K562 (cell line): Measurements from ENCODE around the gene U2SURP. TPM values are rescaled to one million over a fixed set of nuclear protein-coding genes. Genes with fewer than 3 reads are reported as not detected.

Experiments
- CHD2 ChIP-seq: IDR thresholded peaks from 2 replicates; pipeline ENCODE4 v1.6.1; 2011; ENCODE audit warnings: low read depth, low read length
- CHD4 ChIP-seq: fragments of 200-600 bp; sonication (generic); IDR thresholded peaks from 3 replicates; pipeline ENCODE4 v1.6.1; 2012; ENCODE audit warnings: low read depth, mild to moderate bottlenecking, mixed read lengths, low read length, inconsistent platforms; ENCODE audit not compliant: insufficient read depth, insufficient replicate concordance, poor library complexity, severe bottlenecking
- ETV6 ChIP-seq, 3 experiments: fragments of 150-350 bp in 1 of 3; sonication (generic) in 1 of 3; formaldehyde crosslinking in 1 of 3; IDR thresholded peaks; 2 replicates each; pipeline versions ENCODE4 v1.6.1 to v1.8.0; 2014 to 2022; ENCODE audit warnings: borderline replicate concordance in 2 of 3, low read depth in 2 of 3, antibody characterized with exemption in 1 of 3, low read length in 1 of 3, mild to moderate bottlenecking in 1 of 3, missing genetic modification reagents in 1 of 3
- KDM2B ChIP-seq: fragments of 250-450 bp; sonication (Bioruptor Pico); IDR thresholded peaks from 2 replicates; pipeline ENCODE4 v1.8.0; 2021; ENCODE audit warnings: mild to moderate bottlenecking, moderate library complexity
- MIER1 ChIP-seq: fragments of 450-650 bp; IDR thresholded peaks from 2 replicates; pipeline ENCODE4 v1.6.1; 2016; ENCODE audit warnings: antibody characterized with exemption, mild to moderate bottlenecking, low read depth
- MLX ChIP-seq, 2 experiments: fragments of 450-650 bp in 1 of 2; sonication (generic) in 1 of 2; formaldehyde crosslinking; conservative IDR thresholded peaks; 2 replicates each; pipeline versions ENCODE4 v1.4.0 to v1.8.1; 2020 to 2022; ENCODE audit warnings: mild to moderate bottlenecking in 1 of 2, missing genetic modification reagents in 1 of 2
- NRF1 ChIP-seq, 2 experiments: fragments of 450-650 bp; IDR thresholded peaks in 1 of 2; conservative IDR thresholded peaks in 1 of 2; 2 replicates each; pipeline ENCODE4 v1.6.1; 2014; ENCODE audit warnings: mild to moderate bottlenecking in 2 of 2
- PBX2 ChIP-seq, 2 experiments: IDR thresholded peaks in 1 of 2; conservative IDR thresholded peaks in 1 of 2; 2 replicates each; pipeline ENCODE4 v1.6.1; 2016; ENCODE audit warnings: low read depth in 2 of 2, mild to moderate bottlenecking in 1 of 2, missing compliant biosample characterization in 1 of 2, missing genetic modification characterization in 1 of 2, moderate library complexity in 1 of 2
- PPARD ChIP-seq: fragments of 250-450 bp; sonication (Bioruptor Pico); IDR thresholded peaks from 2 replicates; pipeline ENCODE4 v1.8.0; 2022; ENCODE audit warnings: inconsistent platforms, mild to moderate bottlenecking, moderate library complexity
- RBM22 ChIP-seq: fragments of 200-400 bp; formaldehyde crosslinking; IDR thresholded peaks from 2 replicates; pipeline ENCODE4 v1.6.1; 2018; ENCODE audit warnings: low read length, low read depth; ENCODE audit not compliant: poor library complexity, severe bottlenecking
- SMARCA4 ChIP-seq: fragments of 450-650 bp; IDR thresholded peaks from 2 replicates; pipeline ENCODE4 v1.6.1; 2016
- SMARCA5 ChIP-seq: fragments of 450-650 bp; IDR thresholded peaks from 2 replicates; pipeline ENCODE4 v1.6.1; 2016
- SMARCC2 ChIP-seq: fragments of 450-650 bp; IDR thresholded peaks from 2 replicates; pipeline ENCODE4 v1.6.1; 2017; ENCODE audit warnings: antibody characterized with exemption, moderate library complexity, mild to moderate bottlenecking, low read depth
- SP1 ChIP-seq: sonication (generic); formaldehyde crosslinking; IDR thresholded peaks from 2 replicates; pipeline ENCODE4 v1.8.1; 2022; ENCODE audit warnings: mild to moderate bottlenecking, missing genetic modification reagents
- XRCC5 ChIP-seq: fragments of 200-400 bp; formaldehyde crosslinking; IDR thresholded peaks from 2 replicates; pipeline ENCODE4 v1.6.1; 2017; ENCODE audit warnings: low read depth, mild to moderate bottlenecking, low read length
- ZNF121 ChIP-seq: sonication (generic); formaldehyde crosslinking; conservative IDR thresholded peaks from 2 replicates; pipeline ENCODE4 v1.8.0; 2022; ENCODE audit warnings: missing genetic modification reagents
- ZNF146 ChIP-seq: IDR thresholded peaks from one replicate; pipeline ENCODE4 v1.6.1; 2018; ENCODE audit warnings: missing compliant biosample characterization; ENCODE audit not compliant: unreplicated experiment
- ZNF395 ChIP-seq: fragments of 200-800 bp; sonication (Bioruptor generic); IDR thresholded peaks from 2 replicates; pipeline ENCODE4 v1.6.1; 2017; ENCODE audit warnings: missing genetic modification characterization, missing compliant biosample characterization
- ZNF408 ChIP-seq: fragments of 250-450 bp; sonication (Bioruptor Pico); IDR thresholded peaks from 2 replicates; pipeline ENCODE4 v1.4.0; 2020; ENCODE audit warnings: low read depth, mild to moderate bottlenecking, moderate library complexity
- polyA plus RNA-seq, 8 experiments: library from polyadenylated mRNA; depleted of rRNA in 4 of 8; stranded (reverse) in 5 of 8; unstranded in 3 of 8; fragments of >200 nt; fragmentation: Nextera tagmentation in 2 of 8; fragmentation: Illumina TruSeq in 1 of 8; extraction: Ambion mirVana in 2 of 8; extraction: Trizol in 1 of 8; gene quantifications; 2 replicates each; pipeline versions ENCODE4 v1.2.1 to v1.2.3, GENCODE V29; 2011 to 2014; ENCODE audit warnings: inconsistent platforms in 1 of 8, missing spikeins in 1 of 8
- total RNA-seq, 7 experiments: library from RNA; depleted of rRNA in 6 of 7; stranded (reverse); fragments of >200 nt in 6 of 7; fragmentation: Illumina TruSeq in 2 of 7; extraction: Trizol in 2 of 7; gene quantifications; 2 replicates each; pipeline versions ENCODE4 v1.2.1 to v1.2.3, GENCODE V29; 2011 to 2021; ENCODE audit warnings: low replicate concordance in 1 of 7
- TF ChIP-seq, protein P1 (sequence below), 2 experiments: fragments of 200-800 bp in 1 of 2; sonication (Bioruptor generic) in 1 of 2; sonication (generic) in 1 of 2; formaldehyde crosslinking in 1 of 2; IDR thresholded peaks in 1 of 2; conservative IDR thresholded peaks in 1 of 2; 2 replicates each; pipeline versions ENCODE4 v1.5.0 to v1.6.1; 2016 to 2020; ENCODE audit warnings: missing compliant biosample characterization in 1 of 2, missing genetic modification characterization in 1 of 2, missing genetic modification reagents in 1 of 2

U2SURP gene
- total and polyA plus RNA-seq, 9 of the 15 experiments (the other 6 are each of a cell fraction or from before 2014, with no cell fraction given): 128 to 322 (median 191) TPM

DNA sequence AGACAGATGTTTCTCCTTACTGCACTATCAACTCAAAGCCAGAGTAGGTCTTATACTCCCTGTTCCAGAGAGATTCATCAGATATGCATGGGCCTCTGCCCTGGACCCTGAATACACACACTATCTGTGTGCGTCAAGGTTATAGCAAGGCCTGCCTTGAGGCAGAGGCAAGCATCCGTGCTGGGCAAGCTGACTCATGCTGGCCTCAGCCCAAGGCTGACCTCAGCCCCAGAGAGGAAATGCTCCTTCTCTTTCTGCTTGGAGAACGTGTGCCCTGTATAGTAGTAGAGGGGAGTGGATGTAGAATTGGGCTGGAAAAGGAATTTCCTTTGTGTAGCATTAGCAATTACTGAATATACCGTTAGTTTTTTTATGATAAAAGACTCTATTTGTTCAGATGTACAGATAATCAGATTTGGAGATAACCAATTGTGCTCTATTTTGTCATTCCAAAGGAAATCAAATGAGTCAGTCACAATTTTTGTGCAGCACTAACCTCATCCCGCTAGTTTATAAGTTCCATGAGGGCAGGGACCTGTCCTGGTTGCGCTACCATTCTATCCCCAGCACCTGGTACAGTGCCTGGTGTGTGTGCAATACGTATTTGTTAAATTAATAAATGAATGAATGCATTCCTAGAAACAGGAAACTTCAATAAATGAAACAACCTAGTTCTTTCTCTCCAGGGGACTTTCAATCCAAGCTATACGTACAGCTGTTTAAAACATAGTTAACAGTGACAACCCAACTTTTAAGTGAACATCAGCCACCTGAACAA is 24.6 kb upstream of the U2SURP start (continued):
- TF ChIP-seq SMARCC2 (peak; percentile 88), NRF1 (conservative IDR thresholded peaks at IDR 0.05 in 1 of 2, IDR thresholded peaks at IDR 0.05 in 1 of 2) (peak; percentile 43 to 58; a peak in 3 of 4 replicates), SMARCA5 (peak; percentile 63; the same call in 1 of the 2 replicates), KDM2B (no peak), ZNF395 (CRISPR knock-in tag) (no peak), ETV6 (IDR thresholded peaks at IDR 0.05; ENCODE audit: borderline replicate concordance in 1 of 2, low read depth in 2 of 2, low read length in 1 of 2) (no peak), ETV6 (CRISPR knock-in tag; IDR thresholded peaks at IDR 0.05; ENCODE audit: borderline replicate concordance) (no peak), RBM22 (no peak), XRCC5 (no peak), SMARCA4 (peak; percentile 97), MIER1 (no peak), CHD4 (no peak), ZNF121 (CRISPR knock-in tag) (peak; percentile 98), MLX (CRISPR knock-in tag; conservative IDR thresholded peaks at IDR 0.05) (no peak), SP1 (peak; percentile 51; the same call in 1 of the 2 replicates), ZNF146 (no peak), PBX2 (CRISPR knock-in tag; IDR thresholded peaks at IDR 0.05; ENCODE audit: low read depth) (no peak), PBX2 (tag; conservative IDR thresholded peaks at IDR 0.05; ENCODE audit: low read depth) (no peak), PPARD (CRISPR knock-in tag) (no peak), ZNF408 (no peak), CHD2 (no peak)
- TF ChIP-seq, protein P1, sequence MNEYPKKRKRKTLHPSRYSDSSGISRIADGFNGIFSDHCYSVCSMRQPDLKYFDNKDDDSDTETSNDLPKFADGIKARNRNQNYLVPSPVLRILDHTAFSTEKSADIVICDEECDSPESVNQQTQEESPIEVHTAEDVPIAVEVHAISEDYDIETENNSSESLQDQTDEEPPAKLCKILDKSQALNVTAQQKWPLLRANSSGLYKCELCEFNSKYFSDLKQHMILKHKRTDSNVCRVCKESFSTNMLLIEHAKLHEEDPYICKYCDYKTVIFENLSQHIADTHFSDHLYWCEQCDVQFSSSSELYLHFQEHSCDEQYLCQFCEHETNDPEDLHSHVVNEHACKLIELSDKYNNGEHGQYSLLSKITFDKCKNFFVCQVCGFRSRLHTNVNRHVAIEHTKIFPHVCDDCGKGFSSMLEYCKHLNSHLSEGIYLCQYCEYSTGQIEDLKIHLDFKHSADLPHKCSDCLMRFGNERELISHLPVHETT (CRISPR knock-in tag; conservative IDR thresholded peaks at IDR 0.05 in 1 of 2, IDR thresholded peaks at IDR 0.05 in 1 of 2): peak in 1 of 2 experiments; percentile 72; a peak in 1 of 4 replicates
